Brain microvascular endothelial cell (primary cell): ENCODE data around the gene FUT6.

Experiments
- DNase-seq: peaks from one replicate; pipeline ENCODE4 v3.0.0-alpha.2; 2020
- H3K27ac ChIP-seq: fragments of 250-450 bp; sonication (Bioruptor Pico); 2 replicates; pipeline ENCODE4 v1.5.1; 2020; ENCODE audit warnings: mild to moderate bottlenecking, moderate library complexity
- H3K27me3 ChIP-seq: fragments of 250-450 bp; sonication (Bioruptor Pico); replicated peaks from 2 replicates; pipeline ENCODE4 v1.5.1; 2020; ENCODE audit warnings: mild to moderate bottlenecking
- H3K36me3 ChIP-seq: fragments of 250-450 bp; sonication (Bioruptor Pico); replicated peaks from 2 replicates; pipeline ENCODE4 v1.5.1; 2020; ENCODE audit warnings: mild to moderate bottlenecking
- H3K4me3 ChIP-seq: 2 replicates; pipeline ENCODE4 v1.5.1; 2011; ENCODE audit warnings: low read depth, mild to moderate bottlenecking, control low read depth, low read length, moderate library complexity
- CTCF ChIP-seq: IDR thresholded peaks from 2 replicates; pipeline ENCODE4 v1.5.1; 2011; ENCODE audit warnings: low read depth, mild to moderate bottlenecking, moderate library complexity, low read length, control low read depth, inconsistent platforms; ENCODE audit errors: missing control alignments
- in situ Hi-C: cut with HindIII; loops from 2 replicates; pipeline ENCODE4 v1.10.0; 2017; ENCODE audit warnings: low sequenced_read_pairs, low pct_ligation_motif_present

FUT6 gene

GRCh38 chr19:5804516-5805461 is 34.7 kb downstream of the FUT6 start, which contains the start of gene NRTN:
Gene NRTN, plus strand, starts transcription at chr19:5805067. Its CDS starts 19,099 bp downstream, at chr19:5824166.
- H3K27ac ChIP-seq, result no peak within 1 kb of the TSS
- no peak for TF ChIP-seq CTCF
- H3K27me3 ChIP-seq, result peaks cover 15% of the 10 kb centered on the region
- no peak for DNase-seq
- in situ Hi-C loops, result no loop called here
- H3K4me3 ChIP-seq, result no peak within 1 kb of the TSS
- H3K36me3 ChIP-seq, result no peaks in the 10 kb centered on the region

- peaks cover 15% of the 10 kb centered on the region for H3K27me3 ChIP-seq
- peak overlapping the region; percentile 39 for H3K4me3 ChIP-seq
- in situ Hi-C loops, result no loop called here
- TF ChIP-seq CTCF, result peak; percentile 88
- no peak overlapping the region for H3K27ac ChIP-seq
- no peaks in the 10 kb centered on the region for H3K36me3 ChIP-seq
- DNase-seq, result peak; percentile 72
Observed at GRCh38 chr19:5803752-5804515, 35.6 kb downstream of the FUT6 start.

- DNase-seq, result no peak
- H3K36me3 ChIP-seq, result no peaks in the 10 kb centered on the region
- H3K27me3 ChIP-seq, result peaks cover 15% of the 10 kb centered on the region
- in situ Hi-C loops, result no loop called here
- H3K4me3 ChIP-seq, result peak overlapping the region; percentile 39
- H3K27ac ChIP-seq, result no peak overlapping the region
- no peak for TF ChIP-seq CTCF
Observed at GRCh38 chr19:5803441-5803751, 36.1 kb downstream of the FUT6 start.

- in situ Hi-C loops, result no loop called here
- Histone ChIP-seq H3K4me3 (no peak overlapping the region), H3K36me3 (no peaks in the 10 kb centered on the region), H3K27me3 (peaks cover 15% of the 10 kb centered on the region), H3K27ac (no peak overlapping the region)
- no peak for DNase-seq
- TF ChIP-seq CTCF, result no peak
Observed at GRCh38 chr19:5801796-5802619, 37.5 kb downstream of the FUT6 start.

- TF ChIP-seq CTCF, result no peak
- in situ Hi-C loops, result no loop called here
Observed at GRCh38 chr19:5800361-5801270, 38.9 kb downstream of the FUT6 start.

More at GRCh38 chr19:5800361-5801270, 38.9 kb downstream of the FUT6 start:
- DNase-seq, result no peak
- no peak overlapping the region for H3K4me3 ChIP-seq
- peaks cover 9% of the 10 kb centered on the region for H3K27me3 ChIP-seq
- no peaks in the 10 kb centered on the region for H3K36me3 ChIP-seq
- no peak overlapping the region for H3K27ac ChIP-seq
